HUDEP-2 (cell line): ENCODE results near the gene KRT8.
"Not testable (repeated sequence)": the region's sequence is repeated elsewhere in the genome, so short reads cannot be mapped to it uniquely, and the experiment has no call there.

Experiments
- DNase-seq, 76 experiments: peaks; one replicate each; lab custom pipeline; 2025; ENCODE audit not compliant: unreplicated experiment in 76 of 76; lab: John Stamatoyannopoulos, UW

The KRT8 gene

DNA sequence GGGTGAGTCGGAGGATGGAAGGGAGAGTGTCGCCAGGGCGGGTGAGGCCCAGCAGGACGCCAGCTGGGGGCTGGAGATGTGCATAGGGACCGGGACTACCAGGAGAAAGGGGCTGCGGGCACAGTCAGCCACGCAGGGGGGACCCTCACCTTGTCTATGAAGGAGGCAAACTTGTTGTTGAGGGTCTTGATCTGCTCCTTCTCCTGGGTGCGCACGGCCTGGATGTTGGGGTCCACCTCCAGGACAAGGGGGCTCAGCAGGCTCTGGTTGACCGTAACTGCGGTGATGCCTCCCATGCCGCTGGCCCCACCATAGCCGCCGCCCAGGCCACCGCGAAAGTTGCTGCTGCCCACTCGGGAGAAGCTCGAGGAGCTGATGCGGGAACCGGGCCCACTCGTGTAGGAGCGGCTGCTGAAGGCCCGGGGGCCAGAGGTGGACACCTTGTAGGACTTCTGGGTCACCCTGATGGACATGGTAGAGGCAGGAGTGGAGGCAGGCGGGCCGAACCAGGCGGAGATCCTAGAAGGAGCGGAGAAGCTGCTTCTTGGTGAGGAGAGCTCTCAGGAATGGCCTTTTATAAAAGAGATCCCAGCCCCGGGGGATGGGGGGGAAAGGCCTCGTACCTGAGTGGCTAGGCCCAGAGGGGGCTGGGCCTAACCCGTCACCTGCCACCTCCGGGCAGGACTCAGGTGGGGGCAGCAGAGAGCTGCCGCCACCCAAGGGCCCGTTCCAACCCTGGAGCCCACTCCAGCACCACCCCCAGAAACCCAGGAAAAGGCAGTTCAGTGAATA lies at the start of gene KRT8:
Gene KRT8, minus strand, starts transcription at position 568 of the 792 bp plus-strand sequence. Its CDS starts 95 bp downstream, at position 473.
- not testable (repeated sequence) for DNase-seq

DNA sequence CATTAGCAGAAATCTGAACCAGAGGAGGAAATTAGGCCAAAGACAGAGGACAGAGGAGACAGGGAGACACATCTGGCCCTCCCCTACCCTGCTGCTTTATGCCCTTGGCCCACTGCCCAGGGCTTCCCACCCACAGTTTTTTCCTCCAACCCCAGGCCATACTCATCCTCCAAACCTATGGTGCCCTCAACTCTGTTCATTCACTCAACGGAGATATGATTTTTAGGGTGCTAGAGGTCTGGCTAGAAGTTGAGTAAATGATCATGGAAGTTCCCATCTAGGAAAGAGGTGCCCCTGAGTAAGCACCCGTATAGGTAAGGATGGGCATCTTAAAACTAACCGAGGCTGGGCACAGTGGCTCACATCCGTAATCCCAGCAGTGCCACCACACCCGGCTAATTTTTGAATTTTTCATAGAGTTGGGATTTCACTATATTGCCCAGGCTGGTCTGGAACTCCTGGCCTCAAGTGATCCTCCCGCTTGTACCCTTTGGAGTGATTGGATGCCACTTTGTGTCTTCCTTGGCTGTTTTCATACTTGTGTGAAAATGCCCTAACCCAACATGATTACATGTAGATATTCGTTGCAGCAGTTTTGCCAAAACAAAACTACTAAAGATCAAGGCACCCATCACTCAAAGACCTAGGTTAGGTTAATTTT lies 48.4 kb upstream of the KRT8 start:
- DNase-seq = no peak

- DNase-seq = peak in 5 of 76 experiments; percentile 3 to 16 (median 9)
Measured at GRCh38 chr12:52952076-52952801, 47.4 kb upstream of the KRT8 start.

GRCh38 chr12:52951640-52952039 lies 46.8 kb upstream of the KRT8 start:
- DNase-seq = no peak

- DNase-seq = no peak
Measured at GRCh38 chr12:52951126-52951525, 46.2 kb upstream of the KRT8 start.

DNA sequence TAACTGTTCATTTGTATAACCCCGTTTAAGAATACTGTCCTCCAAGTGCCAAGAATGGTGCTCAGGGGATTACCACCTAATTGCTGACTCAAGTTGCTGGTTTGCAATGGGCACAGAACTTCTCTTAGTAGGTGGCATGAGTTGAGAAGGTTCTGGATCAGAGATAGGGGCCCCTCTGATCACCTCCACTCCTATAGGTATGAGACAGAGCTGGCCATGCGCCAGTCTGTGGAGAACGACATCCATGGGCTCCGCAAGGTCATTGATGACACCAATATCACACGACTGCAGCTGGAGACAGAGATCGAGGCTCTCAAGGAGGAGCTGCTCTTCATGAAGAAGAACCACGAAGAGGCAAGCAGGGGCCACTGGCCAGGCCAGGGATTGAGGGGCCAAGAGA lies 45.7 kb upstream of the KRT8 start:
- DNase-seq = no peak

DNA sequence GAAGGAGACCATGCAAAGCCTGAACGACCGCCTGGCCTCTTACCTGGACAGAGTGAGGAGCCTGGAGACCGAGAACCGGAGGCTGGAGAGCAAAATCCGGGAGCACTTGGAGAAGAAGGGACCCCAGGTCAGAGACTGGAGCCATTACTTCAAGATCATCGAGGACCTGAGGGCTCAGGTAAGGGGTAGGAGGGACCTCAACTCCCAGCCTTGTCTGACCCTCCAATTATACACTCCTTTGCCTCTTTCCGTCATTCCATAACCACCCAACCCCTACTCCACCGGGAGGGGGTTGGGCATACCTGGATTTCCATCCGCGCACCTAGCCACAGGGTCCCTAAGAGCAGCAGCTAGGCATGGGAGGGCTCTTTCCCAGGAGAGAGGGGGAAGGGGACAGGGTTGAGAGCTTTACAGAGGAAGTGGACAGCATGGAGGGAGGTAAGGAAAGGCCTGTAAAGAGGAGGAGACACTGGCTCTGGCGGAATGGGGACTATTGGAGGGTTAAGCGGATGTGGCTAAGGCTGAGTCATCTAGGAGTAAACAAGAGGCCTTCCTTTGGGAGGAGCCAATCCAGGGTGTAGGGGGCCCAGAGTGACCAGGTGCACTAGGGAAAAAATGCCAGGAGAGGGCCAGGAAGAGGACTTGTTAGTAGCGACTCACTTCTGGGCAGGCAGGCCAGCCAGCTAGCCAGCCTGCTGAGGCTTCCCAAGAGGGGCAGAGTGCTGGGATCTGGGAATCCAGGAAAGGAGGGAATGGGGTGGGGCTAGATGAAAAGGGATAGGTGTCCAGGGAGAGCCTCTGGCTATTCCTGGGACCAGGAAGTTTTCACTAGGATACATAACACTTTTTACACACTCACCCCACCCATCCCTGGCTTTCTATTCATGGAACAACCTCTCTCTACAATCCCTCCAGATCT lies 44.8 kb upstream of the KRT8 start:
- no peak for DNase-seq

DNA sequence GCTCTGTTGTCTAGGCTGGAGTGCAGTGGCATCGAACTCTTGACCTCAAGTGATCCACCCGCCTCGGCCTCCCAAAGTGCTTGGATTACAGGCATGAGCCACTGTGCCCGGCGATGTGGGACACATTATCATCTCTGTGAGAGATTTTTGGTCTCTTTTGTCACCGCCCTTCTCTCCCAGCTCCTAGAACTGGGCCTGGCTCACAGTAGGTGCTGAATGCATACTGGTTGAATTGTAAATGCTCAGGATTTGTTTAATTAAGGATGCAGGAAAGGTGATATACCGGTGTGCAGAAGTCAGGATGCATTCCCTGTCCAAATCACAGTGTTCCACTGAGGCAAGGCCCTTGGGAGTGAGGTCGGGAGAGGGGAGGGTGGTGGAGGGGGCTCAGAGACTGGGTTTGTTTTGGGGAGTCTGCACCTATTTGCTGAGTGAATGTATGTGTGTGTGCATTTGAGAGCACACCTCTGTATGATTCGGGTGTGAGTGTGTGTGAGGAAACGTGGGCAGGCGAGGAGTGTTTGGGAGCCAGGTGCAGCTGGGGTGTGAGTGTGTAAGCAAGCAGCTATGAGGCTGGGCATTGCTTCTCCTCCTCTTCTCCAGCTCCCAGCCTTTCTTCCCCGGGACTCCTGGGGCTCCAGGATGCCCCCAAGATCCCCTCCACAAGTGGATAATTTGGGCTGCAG lies 43.0 kb upstream of the KRT8 start:
- DNase-seq = no peak

GRCh38 chr12:52946797-52947547 lies 42.1 kb upstream of the KRT8 start:
- no peak for DNase-seq

DNA sequence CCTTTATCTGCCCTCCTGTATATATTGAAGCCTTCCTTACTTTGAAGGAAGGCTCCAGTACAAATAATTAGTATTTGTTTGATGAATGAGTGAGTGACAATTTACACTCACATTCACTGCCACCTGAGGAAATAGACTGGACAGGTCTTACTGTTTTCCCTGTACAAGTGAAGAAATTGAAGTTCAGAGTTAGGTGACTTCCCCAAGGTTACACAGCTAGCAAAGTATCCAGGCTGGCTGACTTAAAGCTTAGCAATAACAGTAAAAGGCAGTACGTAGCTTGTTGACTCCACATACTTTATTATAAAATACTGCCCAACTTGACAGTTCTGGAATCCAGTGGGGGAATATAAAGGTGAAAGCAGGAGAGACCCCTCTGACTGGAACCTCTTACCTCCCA lies 41.5 kb upstream of the KRT8 start:
- DNase-seq = no peak

- no peak for DNase-seq
Measured at GRCh38 chr12:52945389-52946232, 40.7 kb upstream of the KRT8 start.

GRCh38 chr12:52944683-52945388 lies 40.0 kb upstream of the KRT8 start:
- DNase-seq = no peak

- DNase-seq = no peak
Measured at GRCh38 chr12:52942901-52943181, 38.0 kb upstream of the KRT8 start.

DNA sequence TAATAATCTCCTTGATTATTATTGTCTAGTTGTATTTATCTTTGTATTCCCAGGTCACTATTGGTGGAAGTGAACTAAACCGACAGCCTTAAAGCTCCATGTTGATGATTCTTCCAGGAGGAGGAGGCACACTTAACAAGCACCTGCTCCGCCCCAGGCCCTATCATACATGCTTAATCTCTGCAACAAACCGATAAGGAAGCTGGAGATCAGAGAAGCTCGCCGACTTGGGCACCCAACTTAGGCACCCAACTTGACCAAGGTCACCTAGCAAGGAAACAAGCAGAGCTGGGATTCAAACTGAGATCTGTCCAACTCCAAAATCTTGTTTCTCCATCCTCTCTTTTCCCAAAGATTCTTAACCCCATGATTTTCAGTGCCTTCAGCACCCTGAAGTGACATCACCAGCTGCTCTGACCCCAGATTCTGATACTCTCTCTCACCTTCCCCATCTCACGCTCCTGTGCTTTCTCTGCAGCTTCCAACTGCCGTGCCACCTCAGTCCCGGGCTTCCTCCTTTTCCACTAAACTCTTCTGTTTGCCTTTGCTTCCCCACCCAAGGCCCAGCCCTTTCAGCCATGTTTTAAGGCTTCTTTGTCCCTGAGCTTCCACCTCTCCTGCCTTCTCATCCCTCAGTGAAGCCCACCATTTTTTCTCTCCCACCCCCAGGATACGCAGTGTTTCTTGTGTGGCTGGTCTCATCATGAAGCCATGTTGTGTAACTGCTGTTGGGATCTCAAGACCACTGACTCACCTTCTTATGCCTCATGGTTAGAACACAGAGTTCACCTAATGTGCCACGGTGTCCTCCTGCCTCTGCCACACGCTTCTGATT lies 37.4 kb upstream of the KRT8 start:
- DNase-seq = no peak

DNA sequence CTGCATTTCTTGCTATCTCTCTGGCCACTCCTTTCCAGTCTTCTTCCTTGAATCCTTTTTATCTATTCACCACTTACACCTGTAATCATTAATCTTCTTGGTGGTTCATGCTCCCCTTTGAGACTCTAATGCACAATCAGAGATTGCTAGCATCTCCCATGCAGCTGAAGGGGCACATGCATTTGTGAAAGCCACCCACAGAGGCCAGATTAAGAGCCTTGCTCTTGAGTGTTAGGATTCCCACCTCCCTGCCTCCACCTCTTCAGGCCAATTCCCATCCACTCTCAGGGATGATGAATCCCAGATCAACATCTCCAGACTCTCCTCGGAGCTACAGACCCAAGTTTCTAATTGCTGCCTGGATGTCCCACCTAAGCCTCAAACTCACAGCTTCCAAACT lies 24.7 kb upstream of the KRT8 start:
- no peak for DNase-seq

DNA sequence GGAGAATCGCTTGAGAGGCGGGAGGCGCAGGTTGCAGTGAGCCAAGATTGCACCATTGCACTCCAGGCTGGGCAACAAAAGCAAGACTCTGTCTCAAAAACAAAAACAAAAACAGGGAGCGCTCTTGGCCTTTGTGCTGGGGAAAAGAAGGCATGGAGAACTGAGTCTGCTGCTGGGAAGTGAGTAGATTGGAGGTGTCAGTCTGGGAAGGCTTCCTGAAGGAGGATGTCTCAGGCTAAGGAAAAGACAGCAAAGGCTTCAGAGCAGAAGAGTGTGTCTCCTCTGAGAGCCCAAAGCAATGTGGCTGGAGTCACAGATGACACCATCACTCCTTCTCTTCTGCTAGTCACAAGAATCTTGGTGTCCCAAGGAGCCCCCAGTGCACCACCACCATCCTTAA lies 23.1 kb upstream of the KRT8 start:
- DNase-seq = no peak

GRCh38 chr12:52926596-52927234 lies 21.8 kb upstream of the KRT8 start:
- no peak for DNase-seq
